Activated naive CD8-positive, alpha-beta T cell treated with anti-CD3 and anti-CD28 coated beads for 36 hours (primary cell): ENCODE results near the gene TXNRD1. TPM values are rescaled to one million over a fixed set of nuclear protein-coding genes. Genes with fewer than 3 reads are reported as not detected.
"Not testable (repeated sequence)": the region's sequence is repeated elsewhere in the genome, so short reads cannot be mapped to it uniquely, and the experiment has no call there.

Experiments used
- DNase-seq: peaks from one replicate; pipeline ENCODE4 v3.0.0; 2021
- H3K27ac Mint-ChIP-seq: one replicate; pipeline ENCODE4 v1.8.0; 2022; ENCODE audit warnings: mild to moderate bottlenecking, moderate library complexity, mixed read lengths
- H3K27me3 Mint-ChIP-seq: one replicate; pipeline ENCODE4 v1.8.0; 2022; ENCODE audit warnings: mild to moderate bottlenecking, mixed read lengths
- H3K36me3 Mint-ChIP-seq: one replicate; pipeline ENCODE4 v1.8.0; 2021; ENCODE audit warnings: mild to moderate bottlenecking, mixed read lengths
- H3K4me1 Mint-ChIP-seq: one replicate; pipeline ENCODE4 v1.8.0; 2021; ENCODE audit warnings: mixed read lengths
- H3K4me3 Mint-ChIP-seq: one replicate; pipeline ENCODE4 v1.8.0; 2022; ENCODE audit warnings: mild to moderate bottlenecking, moderate library complexity, mixed read lengths
- H3K9me3 Mint-ChIP-seq: one replicate; pipeline ENCODE4 v1.8.0; 2022; ENCODE audit warnings: mixed read lengths
- total RNA-seq, 2 experiments: library from RNA; stranded (reverse); gene quantifications; one replicate each; pipeline ENCODE4 v1.2.3, GENCODE V29; 2021

Gene TXNRD1
- total RNA-seq, result 100 to 1,000 TPM; 120 to 125 TPM

DNA sequence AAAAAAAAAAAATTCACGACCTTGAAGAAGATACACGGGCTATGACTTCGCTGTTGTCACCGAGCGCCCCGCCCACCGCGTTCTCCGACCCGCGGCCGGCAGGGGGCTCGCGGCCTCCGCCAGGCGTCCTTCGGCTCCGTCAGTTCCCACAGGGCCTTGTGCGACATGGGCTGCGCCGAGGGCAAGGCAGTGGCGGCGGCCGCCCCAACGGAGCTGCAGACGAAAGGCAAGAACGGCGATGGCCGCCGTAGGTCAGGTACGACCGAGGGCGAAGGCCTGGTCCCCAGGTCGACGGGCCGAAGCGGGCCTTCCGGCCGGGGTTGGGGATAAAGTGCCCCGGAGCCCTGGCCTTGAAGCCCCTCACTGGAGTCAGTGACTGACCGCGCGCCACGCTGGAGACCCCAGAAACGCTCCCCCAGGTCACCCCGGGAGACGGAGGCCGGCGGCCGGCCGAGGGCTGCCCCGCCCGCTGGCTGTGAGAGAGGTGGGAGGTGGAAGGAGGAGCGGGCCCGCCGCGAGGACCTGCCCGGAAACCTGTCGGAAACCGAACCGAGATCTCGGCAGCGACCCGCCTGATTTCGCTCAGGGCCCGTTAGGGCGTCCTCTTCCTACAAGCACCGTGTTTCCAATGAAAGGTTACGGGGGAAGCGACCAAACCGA, at the start of gene TXNRD1:
Gene TXNRD1, plus strand, starts transcription at position 142 of the 660 bp plus-strand sequence. Its CDS starts 24 bp downstream, at position 166.
- Mint-ChIP-seq H3K4me1 (peaks cover 31% of the 10 kb centered on the region), H3K27ac (peak within 1 kb of the TSS; percentile 54), H3K4me3 (peak within 1 kb of the TSS; percentile 73)

DNA sequence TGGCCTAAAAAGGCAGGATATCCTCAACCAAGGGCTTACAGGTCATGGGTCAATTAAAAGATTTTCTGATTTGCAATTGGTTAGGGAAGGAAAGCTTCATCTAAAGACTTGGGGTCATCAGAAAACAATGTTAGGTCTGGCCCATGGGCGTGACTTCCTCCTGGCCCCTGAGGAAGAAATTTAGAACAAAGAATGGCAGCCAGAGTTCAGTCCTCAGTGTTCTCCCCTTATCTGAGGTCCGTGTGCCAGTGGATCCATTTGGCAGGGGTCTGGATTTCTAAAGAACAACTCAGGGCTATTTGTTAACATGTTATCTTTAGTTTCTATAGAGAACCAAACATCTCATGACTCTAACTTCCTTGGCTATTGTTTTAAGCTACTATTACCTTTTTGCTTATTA, 49.8 kb upstream of the TXNRD1 start:
- DNase-seq, result no peak
- no peak overlapping the region for H3K4me3 Mint-ChIP-seq
- no peak overlapping the region for H3K27ac Mint-ChIP-seq
- H3K27me3 Mint-ChIP-seq, result peaks cover 6% of the 10 kb centered on the region
- H3K36me3 Mint-ChIP-seq, result peaks cover 3% of the 10 kb centered on the region
- no peaks in the 10 kb centered on the region for H3K9me3 Mint-ChIP-seq
- H3K4me1 Mint-ChIP-seq, result peaks cover 3% of the 10 kb centered on the region

More for the DNA sequence above, at the start of gene TXNRD1:
- H3K9me3 Mint-ChIP-seq, result peaks cover 2% of the 10 kb centered on the region
- H3K27me3 Mint-ChIP-seq, result no peaks in the 10 kb centered on the region
- H3K36me3 Mint-ChIP-seq, result peaks cover 7% of the 10 kb centered on the region
- peak; percentile 90 for DNase-seq

DNA sequence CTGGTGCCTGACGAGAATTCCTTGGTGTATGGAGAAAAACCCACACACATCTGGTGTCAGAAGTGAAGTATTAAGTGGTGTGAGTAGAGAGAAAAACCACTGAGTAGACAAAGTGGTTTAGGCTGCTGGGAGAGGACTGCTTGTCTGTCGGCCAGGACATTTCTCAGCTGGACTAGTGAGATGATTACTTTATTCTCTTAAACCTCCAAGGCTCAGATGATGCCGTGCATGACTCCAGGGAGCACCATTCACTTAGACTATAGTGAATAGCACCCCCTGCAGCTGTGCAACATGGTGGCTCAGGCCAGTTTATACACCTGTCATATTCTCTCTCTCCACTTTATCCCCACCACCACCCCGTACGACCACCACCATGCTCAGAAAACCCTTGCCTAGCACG, 49.1 kb upstream of the TXNRD1 start:
- Mint-ChIP-seq H3K9me3 (no peaks in the 10 kb centered on the region), H3K27me3 (peaks cover 6% of the 10 kb centered on the region), H3K27ac (no peak overlapping the region), H3K36me3 (peaks cover 3% of the 10 kb centered on the region), H3K4me3 (no peak overlapping the region), H3K4me1 (peaks cover 3% of the 10 kb centered on the region)
- no peak for DNase-seq

DNA sequence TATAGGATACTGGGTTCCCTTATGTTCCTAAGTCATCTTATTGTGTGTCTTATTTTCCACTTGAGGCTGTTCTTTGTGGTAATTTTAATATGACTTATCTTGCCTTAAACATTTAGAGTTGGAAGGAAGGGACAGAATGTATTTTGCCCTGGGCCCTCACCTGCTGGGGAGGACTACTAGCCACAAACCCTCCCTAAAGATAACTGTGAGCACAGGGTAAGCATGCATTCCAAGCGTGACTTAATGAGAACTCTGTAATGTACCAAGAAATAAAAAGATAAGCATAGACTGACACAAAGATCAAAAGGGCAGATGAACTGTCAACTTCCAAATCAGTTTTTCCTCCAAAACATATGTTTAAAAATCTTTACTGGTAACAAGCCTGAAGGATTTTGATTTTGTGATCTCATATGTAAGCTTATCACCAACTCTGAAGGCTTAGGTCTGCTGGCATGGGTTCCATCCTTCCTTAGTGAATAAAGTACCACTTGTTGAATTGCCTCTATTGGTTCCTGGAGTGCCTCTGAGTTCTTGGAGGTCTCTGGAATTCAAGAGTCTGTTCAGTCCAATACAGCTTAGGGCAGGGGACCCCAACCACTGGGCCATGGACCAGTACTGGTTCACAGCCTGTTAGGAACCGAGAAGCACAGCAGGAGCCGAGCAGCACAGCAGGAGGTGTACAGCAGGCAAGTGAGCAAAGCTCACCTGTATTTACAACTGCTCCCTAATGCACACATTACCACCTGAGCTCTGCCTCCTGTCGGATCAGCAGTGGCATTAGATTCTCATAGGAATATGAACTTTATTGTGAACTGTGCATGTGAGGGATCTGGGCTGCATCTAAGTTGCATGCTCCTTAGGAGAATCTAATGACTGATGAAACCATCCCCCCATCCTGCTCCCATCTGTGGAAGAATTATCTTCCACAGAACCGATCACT, 47.8 kb upstream of the TXNRD1 start:
- no peak overlapping the region for H3K4me3 Mint-ChIP-seq
- H3K4me1 Mint-ChIP-seq, result peaks cover 1% of the 10 kb centered on the region
- no peak overlapping the region for H3K27ac Mint-ChIP-seq
- peaks cover 6% of the 10 kb centered on the region for H3K27me3 Mint-ChIP-seq
- DNase-seq, result no peak
- H3K9me3 Mint-ChIP-seq, result no peaks in the 10 kb centered on the region
- H3K36me3 Mint-ChIP-seq, result peaks cover 2% of the 10 kb centered on the region

DNA sequence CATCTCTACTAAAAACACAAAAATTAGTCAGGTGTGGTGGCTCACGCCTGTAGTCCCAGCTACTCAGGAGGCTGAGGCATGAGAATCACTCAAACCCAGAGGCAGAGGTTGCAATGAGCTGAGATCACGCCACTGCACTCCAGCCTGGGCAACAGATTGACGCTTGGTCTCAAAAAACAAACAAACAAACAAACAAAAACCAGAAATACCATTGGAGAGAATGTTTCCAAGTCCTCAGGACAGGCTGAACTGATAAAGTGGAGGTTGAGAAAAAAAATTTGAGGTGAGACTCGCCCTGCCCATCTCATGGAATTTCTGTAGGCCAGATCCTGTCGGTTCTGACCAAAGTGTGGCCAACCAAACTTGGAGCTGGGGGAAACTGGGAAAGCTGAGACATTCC, 47.0 kb upstream of the TXNRD1 start:
- Mint-ChIP-seq H3K9me3 (no peaks in the 10 kb centered on the region), H3K4me1 (no peaks in the 10 kb centered on the region), H3K36me3 (no peaks in the 10 kb centered on the region), H3K27me3 (peaks cover 6% of the 10 kb centered on the region), H3K27ac (no peak overlapping the region), H3K4me3 (no peak overlapping the region)
- DNase-seq, result no peak

DNA sequence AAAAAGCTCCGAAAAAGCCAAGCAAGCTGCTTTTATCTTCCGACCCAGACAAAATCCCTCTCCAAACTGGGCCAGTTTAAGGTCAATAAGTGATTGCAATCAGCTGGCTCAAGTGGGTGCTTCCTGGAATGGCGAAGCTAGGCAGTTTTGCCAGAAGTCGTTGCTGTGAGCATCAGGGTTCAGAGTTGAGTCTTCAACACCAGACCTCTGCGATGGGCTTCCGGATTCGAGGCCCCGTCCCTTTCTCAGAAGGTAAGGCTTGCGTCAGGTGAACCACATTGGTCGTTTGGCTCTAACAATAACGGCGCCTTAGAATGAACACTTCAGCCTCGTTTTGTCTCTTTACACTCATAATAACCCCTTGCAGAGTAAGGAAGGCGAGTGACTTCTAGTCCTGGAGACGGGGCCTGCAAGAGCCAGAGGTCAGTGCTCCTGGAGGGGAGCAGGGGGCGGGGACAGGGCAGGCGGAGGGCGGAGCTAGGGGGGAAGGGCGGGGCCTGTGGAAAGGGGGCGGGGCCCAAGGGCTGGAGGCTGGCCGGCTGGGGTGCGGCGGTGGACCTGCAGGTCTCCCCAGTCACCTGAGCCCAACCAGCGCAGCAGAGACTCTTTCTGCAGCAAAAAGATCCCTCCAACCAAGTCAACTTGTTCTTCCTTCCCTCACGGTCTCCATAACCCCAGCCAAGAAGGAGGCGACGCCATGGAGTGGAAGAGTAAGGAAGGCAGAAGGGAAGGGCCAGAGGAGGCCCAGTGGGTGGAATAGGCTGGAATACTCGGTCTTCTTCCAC, 43.6 kb upstream of the TXNRD1 start:
- Mint-ChIP-seq H3K36me3 (no peaks in the 10 kb centered on the region), H3K27me3 (peaks cover 6% of the 10 kb centered on the region), H3K4me3 (no peak overlapping the region), H3K9me3 (no peaks in the 10 kb centered on the region), H3K4me1 (peaks cover 4% of the 10 kb centered on the region), H3K27ac (no peak overlapping the region)
- DNase-seq, result no peak

DNA sequence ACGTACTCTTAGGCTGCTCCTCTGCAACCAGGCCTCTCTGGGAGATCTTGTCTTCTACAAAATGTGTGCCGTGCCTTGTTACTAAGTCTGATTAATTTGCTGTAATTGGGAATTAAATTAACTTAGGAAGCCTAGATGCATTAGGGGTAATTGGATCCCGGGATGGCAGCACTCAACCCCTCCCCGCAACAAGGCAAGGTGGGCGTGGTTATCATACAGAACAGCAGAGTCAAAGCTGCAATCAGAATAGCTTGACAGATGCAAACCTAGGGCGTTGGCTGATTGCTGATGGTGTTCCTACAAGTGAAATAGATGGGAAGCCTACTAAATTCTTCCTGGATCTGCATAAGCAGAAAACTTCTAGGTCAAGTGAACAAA, 43.0 kb upstream of the TXNRD1 start:
- H3K4me1 Mint-ChIP-seq, result peaks cover 10% of the 10 kb centered on the region
- H3K4me3 Mint-ChIP-seq, result no peak overlapping the region
- H3K9me3 Mint-ChIP-seq, result no peaks in the 10 kb centered on the region
- no peak overlapping the region for H3K27ac Mint-ChIP-seq
- H3K36me3 Mint-ChIP-seq, result no peaks in the 10 kb centered on the region
- H3K27me3 Mint-ChIP-seq, result peaks cover 11% of the 10 kb centered on the region
- DNase-seq, result no peak

DNA sequence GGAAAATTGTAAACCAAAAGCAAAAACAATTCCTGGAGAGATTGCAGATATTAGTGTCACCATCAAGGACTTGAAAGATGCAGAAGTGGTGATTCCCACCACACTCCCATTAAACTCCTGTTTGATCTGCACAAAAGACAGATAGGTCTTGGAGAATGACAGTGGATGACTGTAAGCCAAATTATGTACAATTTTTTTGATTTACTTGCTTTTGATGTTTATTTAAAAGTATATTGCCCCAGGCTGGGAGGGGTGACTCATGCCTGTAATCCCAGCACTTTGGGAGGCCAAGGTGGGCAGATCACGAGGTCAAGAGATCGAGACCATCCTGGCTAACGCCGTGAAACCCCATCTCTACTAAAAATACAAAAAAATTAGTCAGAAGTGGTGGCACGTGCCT, 41.8 kb upstream of the TXNRD1 start:
- Mint-ChIP-seq H3K4me1 (peaks cover 17% of the 10 kb centered on the region), H3K27me3 (peaks cover 16% of the 10 kb centered on the region)
- not testable (repeated sequence) for H3K9me3 Mint-ChIP-seq, H3K4me3 Mint-ChIP-seq, H3K36me3 Mint-ChIP-seq, DNase-seq, H3K27ac Mint-ChIP-seq

DNA sequence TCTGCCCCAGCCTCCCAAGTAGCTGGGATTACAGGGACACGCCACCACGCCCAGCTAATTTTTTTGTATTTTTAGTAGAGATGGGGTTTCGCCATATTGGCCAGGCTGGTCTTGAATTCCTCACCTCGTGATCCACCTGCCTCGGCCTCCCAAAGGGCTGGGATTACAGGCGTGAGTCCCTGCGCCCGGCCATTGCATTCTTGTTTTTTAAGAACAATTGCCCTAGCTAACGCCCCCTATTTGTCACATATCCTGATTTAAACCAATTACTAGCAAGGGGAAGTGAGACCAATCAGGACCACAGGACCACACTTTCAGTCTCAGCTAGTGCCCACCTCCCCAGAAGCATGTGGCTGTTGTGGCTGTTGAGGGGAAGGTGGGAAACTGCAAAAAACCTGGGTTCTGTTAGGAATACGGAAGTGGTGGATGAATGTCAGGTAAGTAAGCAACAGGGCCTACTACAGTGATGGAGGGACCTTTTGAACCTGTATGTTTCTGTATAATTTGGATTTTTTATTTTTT, 39.8 kb upstream of the TXNRD1 start:
- Mint-ChIP-seq H3K27me3 (peaks cover 19% of the 10 kb centered on the region), H3K27ac (no peak overlapping the region), H3K4me3 (no peak overlapping the region), H3K36me3 (no peaks in the 10 kb centered on the region), H3K9me3 (no peaks in the 10 kb centered on the region), H3K4me1 (peaks cover 17% of the 10 kb centered on the region)
- no peak for DNase-seq

DNA sequence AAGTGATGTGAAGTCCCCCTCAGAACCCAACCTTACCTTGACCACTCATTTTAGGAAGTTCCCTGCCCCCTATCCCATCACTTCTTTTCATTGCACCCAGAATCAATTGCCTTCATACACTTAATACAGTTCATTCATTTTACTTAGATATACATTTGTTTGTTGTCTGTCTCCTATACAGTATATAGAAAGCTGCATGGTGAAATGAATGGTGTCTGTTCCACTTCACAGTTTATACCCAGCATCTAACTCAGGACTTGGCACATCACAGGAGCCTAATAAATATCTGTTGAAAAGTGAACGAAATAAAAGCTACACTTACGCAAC, 38.3 kb upstream of the TXNRD1 start:
- peaks cover 17% of the 10 kb centered on the region for H3K4me1 Mint-ChIP-seq
- peaks cover 19% of the 10 kb centered on the region for H3K27me3 Mint-ChIP-seq
- H3K4me3 Mint-ChIP-seq, result no peak overlapping the region

DNA sequence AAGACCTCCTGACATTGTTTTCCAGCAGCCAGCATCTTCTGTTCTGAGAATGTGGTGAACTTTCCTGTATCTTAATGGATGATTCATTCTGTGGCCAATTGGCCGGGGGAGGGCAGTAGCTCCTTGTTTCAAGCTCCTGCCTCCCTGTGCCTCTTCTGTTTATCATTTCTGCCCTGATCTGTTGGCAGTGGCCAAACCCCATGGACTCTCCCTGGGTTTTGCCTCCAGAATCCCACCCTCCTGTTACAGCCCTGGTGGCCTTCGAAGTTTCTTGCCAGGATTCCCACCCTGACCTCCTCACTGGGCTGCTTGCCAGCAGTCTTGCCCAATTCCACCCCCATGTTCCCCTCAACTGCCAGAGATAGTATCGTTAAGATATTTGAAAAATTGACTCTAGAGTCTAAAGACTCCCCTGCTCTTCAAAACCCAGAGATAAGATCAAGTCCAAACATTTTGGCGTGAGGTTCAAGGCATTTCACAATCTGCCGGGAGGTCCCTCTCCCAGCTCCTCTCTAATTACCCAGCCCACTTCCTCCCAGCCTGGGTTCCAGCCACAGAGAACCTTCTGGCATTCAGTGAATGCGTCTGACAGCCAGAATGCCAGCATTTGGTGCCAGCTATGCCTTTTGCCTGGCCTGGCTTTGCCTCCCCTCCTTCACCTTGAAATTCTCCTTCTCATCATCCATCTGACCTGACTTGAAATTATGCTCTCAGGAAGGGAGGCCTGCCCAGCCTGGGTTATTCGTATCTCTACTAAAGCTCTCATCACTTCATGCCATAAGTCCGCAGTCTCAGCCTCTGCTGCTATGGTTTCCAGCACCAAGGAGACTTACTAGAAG, 37.7 kb upstream of the TXNRD1 start:
- peaks cover 19% of the 10 kb centered on the region for H3K27me3 Mint-ChIP-seq
- peaks cover 17% of the 10 kb centered on the region for H3K4me1 Mint-ChIP-seq
- no peaks in the 10 kb centered on the region for H3K36me3 Mint-ChIP-seq
- no peak overlapping the region for H3K4me3 Mint-ChIP-seq
- DNase-seq, result peak; percentile 30
- peak overlapping the region; percentile 49 for H3K27ac Mint-ChIP-seq
- H3K9me3 Mint-ChIP-seq, result no peaks in the 10 kb centered on the region

More for the DNA sequence above, 38.3 kb upstream of the TXNRD1 start:
- no peaks in the 10 kb centered on the region for H3K36me3 Mint-ChIP-seq
- no peak for DNase-seq
- no peaks in the 10 kb centered on the region for H3K9me3 Mint-ChIP-seq
- no peak overlapping the region for H3K27ac Mint-ChIP-seq

DNA sequence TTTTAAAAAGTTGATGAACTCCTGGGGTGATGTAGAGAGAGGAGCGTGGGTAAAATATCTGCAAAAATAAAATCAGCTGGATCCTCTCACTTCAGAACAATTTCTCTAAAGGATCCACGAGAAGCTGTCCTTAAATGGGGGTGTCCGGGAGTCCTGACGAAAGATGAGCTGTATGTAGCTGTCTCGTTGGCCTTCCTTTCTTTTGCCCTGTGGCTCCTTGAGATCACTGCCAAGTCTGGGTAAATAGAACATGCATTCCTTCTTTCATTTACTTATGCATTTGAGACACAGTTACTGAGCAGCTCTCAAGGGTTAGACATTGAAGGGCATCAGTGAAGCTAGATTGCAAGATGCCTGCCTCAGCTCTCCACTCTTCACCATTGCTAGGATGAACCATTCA, 35.2 kb upstream of the TXNRD1 start:
- no peaks in the 10 kb centered on the region for H3K36me3 Mint-ChIP-seq
- no peaks in the 10 kb centered on the region for H3K9me3 Mint-ChIP-seq
- peaks cover 17% of the 10 kb centered on the region for H3K4me1 Mint-ChIP-seq
- H3K27me3 Mint-ChIP-seq, result peaks cover 19% of the 10 kb centered on the region
- no peak overlapping the region for H3K27ac Mint-ChIP-seq
- no peak overlapping the region for H3K4me3 Mint-ChIP-seq
- no peak for DNase-seq

DNA sequence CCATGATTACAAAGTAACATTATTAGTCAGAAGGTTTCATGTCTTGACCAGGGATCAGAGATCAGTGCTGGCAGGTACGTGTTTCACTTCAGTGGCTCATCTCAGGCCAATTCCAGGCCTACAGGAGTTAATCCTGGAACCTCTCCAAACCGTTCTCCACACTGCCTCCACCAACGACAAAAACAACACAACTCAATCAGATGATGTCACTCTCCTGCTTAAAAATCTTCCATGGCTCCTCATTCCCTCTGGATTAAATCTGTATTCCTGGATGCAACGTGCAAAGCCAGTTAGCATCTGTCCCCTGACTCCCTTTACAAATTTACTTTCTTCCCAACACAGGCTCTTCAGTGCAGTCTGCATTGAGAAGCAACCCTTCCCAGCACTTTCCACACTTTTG, 34.3 kb upstream of the TXNRD1 start:
- no peak for DNase-seq
- H3K36me3 Mint-ChIP-seq, result no peaks in the 10 kb centered on the region
- H3K27me3 Mint-ChIP-seq, result peaks cover 19% of the 10 kb centered on the region
- peaks cover 17% of the 10 kb centered on the region for H3K4me1 Mint-ChIP-seq
- no peak overlapping the region for H3K4me3 Mint-ChIP-seq
- no peaks in the 10 kb centered on the region for H3K9me3 Mint-ChIP-seq
- no peak overlapping the region for H3K27ac Mint-ChIP-seq

DNA sequence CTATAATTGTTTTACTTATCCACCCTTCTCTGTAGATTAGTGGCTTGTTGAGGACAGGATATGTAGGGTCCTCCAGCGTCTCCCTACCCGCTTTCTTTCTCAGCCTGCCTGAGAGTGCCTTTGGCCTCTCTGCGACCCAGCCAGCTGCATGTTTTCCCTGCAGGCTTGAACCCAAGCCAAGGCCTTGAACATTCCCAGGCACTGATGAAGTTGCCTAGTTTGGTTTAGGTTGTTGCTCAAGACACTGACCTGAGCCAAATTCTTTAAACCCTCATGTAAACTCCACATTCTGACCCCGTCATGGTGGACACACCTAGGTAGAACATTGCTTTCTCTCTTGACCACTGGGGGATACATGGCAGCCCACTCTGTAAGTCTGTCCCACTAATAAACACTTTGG, 33.4 kb upstream of the TXNRD1 start:
- H3K27me3 Mint-ChIP-seq, result peaks cover 18% of the 10 kb centered on the region
- H3K4me3 Mint-ChIP-seq, result no peak overlapping the region
- H3K36me3 Mint-ChIP-seq, result no peaks in the 10 kb centered on the region
- no peak for DNase-seq
- H3K9me3 Mint-ChIP-seq, result no peaks in the 10 kb centered on the region
- H3K4me1 Mint-ChIP-seq, result peaks cover 11% of the 10 kb centered on the region
- no peak overlapping the region for H3K27ac Mint-ChIP-seq
